PC-3 (cell line): ENCODE results near the gene GLRX. TPM values are rescaled to one million over a fixed set of nuclear protein-coding genes. Genes with fewer than 3 reads are reported as not detected.

Experiments used
- ATAC-seq: fragments of 200-7000 bp; cut with Tn5 transposase; 2 replicates; pipeline ENCODE4 v1.9.1; 2020; ENCODE audit warnings: mild to moderate bottlenecking, moderate library complexity
- BruUV-seq: library from RNA; stranded (reverse); fragments of 400-500 nt; replicated peaks from 2 replicates; lab custom pipeline; 2021; lab: Mats Ljungman, UMichigan
- CTCF ChIA-PET: fragments of 300-600 bp; sonication (Branson Sonifier 250); formaldehyde crosslinking; loops from one replicate; lab custom pipeline; 2022; ENCODE audit warnings: antibody characterized with exemption; lab: Charles Lee
- POLR2A ChIA-PET: fragments of 300-600 bp; sonication (Branson Sonifier 250); formaldehyde crosslinking; loops from one replicate; lab custom pipeline; 2022; ENCODE audit warnings: antibody characterized with exemption; ENCODE audit not compliant: unreplicated experiment; lab: Charles Lee
- DNase-seq: peaks from one replicate; pipeline ENCODE4 v3.0.0-alpha.2; 2015
- H2AFZ ChIP-seq: fragments of 300-600 bp; sonication (generic); 2 replicates; pipeline ENCODE4 v1.6.0; 2016; ENCODE audit warnings: antibody characterized with exemption, low read length
- H3F3A ChIP-seq: fragments of 300-600 bp; sonication (generic); one replicate; pipeline ENCODE4 v1.6.0; 2017; ENCODE audit warnings: antibody characterized with exemption, low read length, control low read depth, mild to moderate bottlenecking; ENCODE audit not compliant: unreplicated experiment
- H3K27ac ChIP-seq: fragments of 300-600 bp; sonication (generic); 2 replicates; pipeline ENCODE4 v1.5.1; 2016; ENCODE audit warnings: mild to moderate bottlenecking, low read length
- H3K27me3 ChIP-seq: fragments of 300-600 bp; sonication (generic); 2 replicates; pipeline ENCODE4 v1.6.1; 2016; ENCODE audit warnings: low read length, mixed read lengths
- H3K36me3 ChIP-seq: fragments of 300-600 bp; sonication (generic); 2 replicates; pipeline ENCODE4 v1.6.1; 2016; ENCODE audit warnings: low read depth, mixed run types, low read length, mixed read lengths
- H3K4me1 ChIP-seq: fragments of 300-600 bp; sonication (generic); 2 replicates; pipeline ENCODE4 v1.5.1; 2016; ENCODE audit warnings: low read length; ENCODE audit not compliant: insufficient read depth
- H3K4me2 ChIP-seq: fragments of 300-600 bp; sonication (generic); 2 replicates; pipeline ENCODE4 v1.6.0; 2016; ENCODE audit warnings: low read length
- H3K4me3 ChIP-seq: fragments of 300-600 bp; sonication (generic); 2 replicates; pipeline ENCODE4 v1.5.1; 2016; ENCODE audit warnings: mild to moderate bottlenecking, low read length, mixed read lengths
- H3K79me2 ChIP-seq: fragments of 300-600 bp; sonication (generic); 2 replicates; pipeline ENCODE4 v1.6.1; 2017; ENCODE audit warnings: low read length, mixed read lengths
- H3K9ac ChIP-seq: fragments of 300-600 bp; sonication (generic); 2 replicates; pipeline ENCODE4 v1.6.0; 2016; ENCODE audit warnings: mild to moderate bottlenecking, low read length
- H3K9me2 ChIP-seq: fragments of 300-600 bp; sonication (generic); replicated peaks from 2 replicates; pipeline ENCODE4 v1.6.1; 2016; ENCODE audit warnings: mixed run types, low read length, mixed read lengths
- H3K9me3 ChIP-seq: fragments of 300-600 bp; sonication (generic); 2 replicates; pipeline ENCODE4 v1.6.1; 2016; ENCODE audit warnings: low read length, mixed read lengths
- H4K20me1 ChIP-seq: fragments of 300-600 bp; sonication (generic); 2 replicates; pipeline ENCODE4 v1.6.1; 2016; ENCODE audit warnings: low read length, mixed read lengths
- CTCF ChIP-seq: fragments of 300-600 bp; sonication (generic); conservative IDR thresholded peaks from 2 replicates; pipeline ENCODE4 v1.5.1; 2017; ENCODE audit warnings: antibody characterized with exemption, low read depth, mild to moderate bottlenecking, low read length
- EZH2 ChIP-seq: fragments of 300-600 bp; sonication (generic); IDR thresholded peaks from one replicate; pipeline ENCODE4 v1.6.1; 2017; ENCODE audit warnings: antibody characterized with exemption, mild to moderate bottlenecking, low read length; ENCODE audit not compliant: unreplicated experiment
- EZH2phosphoT487 ChIP-seq: fragments of 300-600 bp; sonication (generic); IDR thresholded peaks from 2 replicates; pipeline ENCODE4 v1.6.1; 2018; ENCODE audit warnings: mild to moderate bottlenecking, antibody characterized with exemption, low read length, borderline replicate concordance
- intact Hi-C: fragments of 100-400 bp; cut with micrococcal nuclease; formaldehyde crosslinking; loops from 2 replicates; pipeline ENCODE4 v1.9.0; 2023
- total RNA-seq: library from RNA; depleted of rRNA; stranded (reverse); fragments of >200 nt; gene quantifications from 2 replicates; pipeline ENCODE4 v1.2.3, GENCODE V29; 2014

The GLRX gene
- total RNA-seq, 1 experiment from 2014 or later, result 27.4 TPM

- intact Hi-C loops, result loop anchor here (10.0 kb wide), 1 partner anchor 556 kb away; the partner anchor contains the start of gene MCTP1
- Histone ChIP-seq H2AFZ (no peak overlapping the region), H3K79me2 (no peaks in the 10 kb centered on the region), H3K27me3 (no peaks in the 10 kb centered on the region), H3K9me3 (no peaks in the 10 kb centered on the region), H3K4me1 (peaks cover 12% of the 10 kb centered on the region), H3K27ac (no peak overlapping the region), H3K9me2 (no peaks in the 10 kb centered on the region), H3F3A (no peaks in the 10 kb centered on the region), H3K9ac (no peak overlapping the region), H3K36me3 (no peaks in the 10 kb centered on the region), H4K20me1 (no peaks in the 10 kb centered on the region), H3K4me3 (no peak overlapping the region), H3K4me2 (no peak overlapping the region)
- ATAC-seq, result no peak
- no peak for DNase-seq
- no TSS peak for BruUV-seq
- CTCF ChIA-PET, result interaction anchor here (0.7 kb wide), 1 partner anchor 213 kb away, joined by 5 read pairs; no protein-coding TSS in a partner anchor
- TF ChIP-seq CTCF, result no peak
- no peak for TF ChIP-seq EZH2
- TF ChIP-seq EZH2phosphoT487, result no peak
- POLR2A ChIA-PET, result no interaction called here
Measured at GRCh38 chr5:95840956-95841705, 18.6 kb upstream of the GLRX start.

GRCh38 chr5:95839658-95840057 lies 17.1 kb upstream of the GLRX start:
- peaks cover 21% of the 10 kb centered on the region for H3K4me1 ChIP-seq
- no peak overlapping the region for H3K9ac ChIP-seq
- intact Hi-C loops, result loop anchor here (10.0 kb wide), 1 partner anchor 555 kb away; the partner anchor contains the start of gene MCTP1
- no peaks in the 10 kb centered on the region for H3K79me2 ChIP-seq
- H3K36me3 ChIP-seq, result no peaks in the 10 kb centered on the region
- ChIA-PET CTCF (no interaction called here), POLR2A (interaction anchor here (0.7 kb wide), 1 partner anchor 541 kb away, joined by 3 read pairs; no protein-coding TSS in a partner anchor)
- H3K4me3 ChIP-seq, result no peak overlapping the region
- H3F3A ChIP-seq, result no peaks in the 10 kb centered on the region
- no peak overlapping the region for H2AFZ ChIP-seq
- H3K4me2 ChIP-seq, result no peak overlapping the region
- H4K20me1 ChIP-seq, result no peaks in the 10 kb centered on the region
- no peak overlapping the region for H3K27ac ChIP-seq
- no peaks in the 10 kb centered on the region for H3K9me2 ChIP-seq
- TF ChIP-seq CTCF (no peak), EZH2phosphoT487 (no peak), EZH2 (no peak)
- H3K9me3 ChIP-seq, result no peaks in the 10 kb centered on the region
- ATAC-seq (no peak), DNase-seq (no peak)
- H3K27me3 ChIP-seq, result no peaks in the 10 kb centered on the region
- no TSS peak for BruUV-seq

GRCh38 chr5:95838556-95838955 lies 16.0 kb upstream of the GLRX start:
- no TSS peak for BruUV-seq

More at GRCh38 chr5:95838556-95838955, 16.0 kb upstream of the GLRX start:
- TF ChIP-seq EZH2 (no peak), EZH2phosphoT487 (no peak), CTCF (no peak)
- H3K9me2 ChIP-seq, result no peaks in the 10 kb centered on the region
- H3F3A ChIP-seq, result no peaks in the 10 kb centered on the region
- H3K4me1 ChIP-seq, result peaks cover 21% of the 10 kb centered on the region
- H3K9ac ChIP-seq, result no peak overlapping the region
- no peak overlapping the region for H3K27ac ChIP-seq
- no peak overlapping the region for H2AFZ ChIP-seq
- ChIA-PET POLR2A (no interaction called here), CTCF (no interaction called here)
- H3K79me2 ChIP-seq, result no peaks in the 10 kb centered on the region
- ATAC-seq (no peak), DNase-seq (no peak)
- H3K4me2 ChIP-seq, result no peak overlapping the region
- no peaks in the 10 kb centered on the region for H3K27me3 ChIP-seq
- no peak overlapping the region for H3K4me3 ChIP-seq
- H3K9me3 ChIP-seq, result no peaks in the 10 kb centered on the region
- intact Hi-C loops, result no loop called here
- no peaks in the 10 kb centered on the region for H3K36me3 ChIP-seq
- H4K20me1 ChIP-seq, result no peaks in the 10 kb centered on the region
